Stimulated activated CD4-positive, alpha-beta T cell treated with anti-CD3 and anti-CD28 coated beads, Interleukin-2, amount 100 ng/mL, for 4 hours (primary cell): ENCODE measurements around the gene DSCAM.
"Not testable (repeated sequence)": the region's sequence is repeated elsewhere in the genome, so short reads cannot be mapped to it uniquely, and the experiment has no call there.

Experiments used
- DNase-seq: peaks from one replicate; pipeline ENCODE4 v3.0.0-alpha.2; 2020; ENCODE audit warnings: low read depth

DSCAM gene

DNA sequence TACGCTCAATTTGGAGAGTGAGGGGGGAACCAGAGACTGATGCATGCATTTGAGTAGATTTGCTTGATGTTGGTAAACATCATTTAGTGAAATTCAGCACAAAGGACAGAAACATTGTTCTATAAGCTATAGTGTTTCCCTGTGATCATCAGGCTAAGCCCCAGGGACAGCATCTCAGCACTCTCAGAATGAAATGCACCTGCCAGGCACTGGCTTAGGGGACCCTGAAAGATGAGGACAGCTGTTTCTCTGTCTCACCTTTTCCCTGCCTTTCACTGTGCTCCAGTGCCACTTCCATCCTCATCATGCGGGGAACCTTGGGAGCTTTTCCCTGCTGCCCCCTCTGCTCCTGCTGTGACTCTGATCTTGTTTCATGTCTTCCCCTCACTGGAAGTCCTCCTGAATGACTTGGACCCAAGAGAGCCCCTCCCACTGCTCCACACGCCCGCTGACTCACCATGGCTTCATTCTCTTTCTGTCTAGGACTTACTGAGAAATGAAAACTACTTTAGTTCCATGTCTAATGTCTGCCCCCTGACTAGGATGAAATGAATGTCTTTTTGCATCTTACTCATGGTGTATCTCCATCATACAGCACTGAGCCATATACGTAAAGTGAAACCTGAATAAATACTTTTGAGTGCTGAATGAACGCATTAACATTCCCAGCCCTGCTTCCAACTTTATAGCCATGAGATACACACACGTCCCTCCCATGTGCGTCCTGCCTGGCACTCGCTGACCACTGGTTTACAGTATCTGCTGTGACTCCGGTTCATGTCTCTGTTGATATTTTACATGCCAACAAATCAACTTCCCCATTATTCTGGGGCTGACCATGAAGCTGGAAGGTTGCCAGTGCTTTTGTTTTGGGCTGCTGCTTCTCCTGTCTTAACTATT lies 797.7 kb downstream of the DSCAM start:
- no peak for DNase-seq

DNA sequence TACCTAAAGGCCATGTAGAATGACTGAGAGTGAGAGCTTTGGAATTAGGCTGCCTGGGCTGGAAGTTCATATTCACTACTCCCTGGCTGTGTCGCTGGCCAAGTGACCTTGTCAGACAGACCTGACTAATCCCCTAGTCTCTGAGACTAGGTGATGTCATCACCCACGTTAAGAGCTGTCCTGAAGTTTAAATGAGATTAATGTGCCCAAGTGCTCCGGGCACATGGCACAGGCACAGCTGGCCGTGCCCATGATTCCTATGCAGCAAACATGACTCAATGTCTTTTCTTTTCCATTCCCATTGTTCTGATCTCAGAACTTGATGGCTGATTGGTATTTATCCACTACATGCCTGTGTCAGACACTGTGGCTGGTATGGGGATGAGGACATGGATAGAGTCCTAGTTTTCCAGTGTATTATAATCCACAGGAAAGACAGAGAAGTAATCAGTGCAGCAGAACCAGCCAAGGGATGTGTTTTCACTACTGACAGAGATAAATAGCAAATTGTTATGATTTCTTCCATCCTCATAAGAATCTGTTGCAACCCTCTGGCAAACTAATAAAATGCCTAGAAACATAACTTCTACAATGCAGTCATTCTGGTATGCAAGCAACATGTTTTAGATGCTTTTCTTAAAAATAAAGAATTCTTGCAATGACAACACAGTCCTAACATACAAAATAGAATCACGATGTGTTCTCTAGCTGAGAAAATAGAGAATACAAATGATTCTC lies 798.8 kb downstream of the DSCAM start:
- no peak for DNase-seq

DNA sequence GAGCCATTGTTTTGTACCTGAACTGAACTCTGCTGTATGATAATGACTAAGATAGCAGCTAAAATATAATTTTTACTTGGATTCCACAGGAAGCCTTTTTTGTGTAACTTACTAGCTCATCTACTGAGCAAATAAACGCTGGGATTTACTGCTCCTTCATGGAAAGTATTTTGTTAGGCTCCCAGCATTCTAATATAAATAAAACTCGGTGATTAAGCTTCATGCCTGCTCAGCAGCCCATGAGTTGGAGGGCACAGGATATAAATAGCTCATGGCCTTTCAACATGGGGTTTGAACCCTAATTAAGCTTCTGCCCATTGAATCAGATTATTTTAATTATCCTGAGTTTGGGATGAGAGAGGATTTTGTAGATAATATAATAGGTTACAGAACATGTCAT lies 799.7 kb downstream of the DSCAM start:
- no peak for DNase-seq

DNA sequence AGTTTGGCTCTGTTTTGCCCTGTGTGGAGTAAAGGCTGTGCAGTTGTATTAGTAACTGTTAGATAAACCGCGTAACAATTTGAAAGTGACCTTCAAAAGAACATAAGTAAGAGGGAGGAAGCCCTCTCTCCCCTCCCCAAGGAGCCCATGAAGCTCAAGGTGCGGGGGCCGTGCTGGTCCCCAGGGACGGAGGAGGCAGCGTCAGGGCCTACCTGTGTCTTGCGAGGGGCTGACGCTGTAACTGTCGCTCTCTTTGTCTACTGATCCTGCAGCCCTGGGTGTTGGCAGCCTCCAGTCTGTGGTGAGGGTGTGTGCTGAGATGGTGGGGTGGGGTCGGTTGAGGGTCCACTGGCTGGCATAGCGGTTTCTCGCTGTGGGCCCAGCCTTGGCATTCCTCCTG lies 803.1 kb downstream of the DSCAM start:
- DNase-seq = no peak

DNA sequence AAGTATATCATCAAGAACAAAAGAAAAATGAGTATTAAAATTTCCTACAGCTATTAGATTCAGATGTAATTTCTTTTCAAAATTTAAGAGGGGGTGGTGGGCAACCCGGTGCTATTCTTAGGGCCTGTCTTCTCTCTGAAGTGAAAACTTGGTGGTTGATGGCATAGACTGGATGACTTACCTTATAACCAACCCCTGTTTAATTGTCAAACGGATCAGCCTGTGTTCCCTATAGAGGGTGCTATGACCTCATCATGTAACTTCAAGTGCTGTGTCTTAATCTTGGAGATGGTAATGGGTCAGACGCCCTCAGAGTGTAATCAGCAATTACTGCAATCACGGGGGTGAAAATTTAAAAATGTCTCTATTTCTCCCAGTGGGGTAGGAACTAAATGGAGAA lies 803.5 kb downstream of the DSCAM start:
- DNase-seq = no peak

DNA sequence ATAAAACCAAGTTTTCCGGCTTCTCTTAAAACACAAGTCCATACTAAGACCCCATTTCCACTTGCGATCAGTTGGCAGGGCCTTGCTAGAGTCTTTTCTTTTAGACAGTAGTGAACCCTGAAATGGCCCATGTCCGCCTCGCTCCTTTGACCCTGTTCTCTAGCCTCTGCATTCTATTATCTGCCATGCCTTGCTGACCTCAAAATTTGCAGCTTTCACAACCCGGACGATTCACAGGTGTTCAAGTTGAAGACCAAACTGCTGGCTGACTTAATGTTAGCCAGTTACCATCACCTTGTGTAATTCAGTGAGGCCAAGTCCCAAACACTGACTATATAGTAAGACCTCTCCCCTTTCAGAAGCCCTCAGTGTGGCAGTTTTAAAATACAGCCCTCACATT lies 805.5 kb downstream of the DSCAM start:
- DNase-seq = no peak

DNA sequence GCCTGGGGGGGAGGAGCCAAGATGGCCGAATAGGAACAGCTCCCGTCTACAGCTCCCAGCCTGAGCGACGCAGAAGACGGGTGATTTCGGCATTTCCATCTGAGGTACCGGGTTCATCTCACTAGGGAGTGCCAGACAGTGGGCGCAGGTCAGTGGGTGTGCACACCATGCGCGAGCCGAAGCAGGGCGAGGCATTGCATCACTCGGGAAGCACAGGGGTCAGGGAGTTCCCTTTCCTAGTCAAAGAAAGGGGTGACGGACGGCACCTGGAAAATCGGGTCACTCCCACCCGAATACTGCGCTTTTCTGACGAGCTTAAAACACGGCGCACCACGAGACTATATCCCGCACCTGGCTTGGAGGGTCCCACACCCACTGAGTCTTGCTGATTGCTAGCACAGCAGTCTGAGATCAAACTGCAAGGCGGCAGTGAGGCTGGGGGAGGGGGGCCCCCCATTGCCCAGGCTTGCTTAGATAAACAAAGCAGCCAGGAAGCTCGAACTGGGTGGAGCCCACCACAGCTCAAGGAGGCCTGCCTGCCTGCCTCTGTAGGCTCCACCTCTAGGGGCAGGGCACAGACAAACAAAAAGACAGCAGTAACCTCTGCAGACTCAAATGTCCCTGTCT lies 813.7 kb downstream of the DSCAM start:
- DNase-seq = not testable (repeated sequence)

DNA sequence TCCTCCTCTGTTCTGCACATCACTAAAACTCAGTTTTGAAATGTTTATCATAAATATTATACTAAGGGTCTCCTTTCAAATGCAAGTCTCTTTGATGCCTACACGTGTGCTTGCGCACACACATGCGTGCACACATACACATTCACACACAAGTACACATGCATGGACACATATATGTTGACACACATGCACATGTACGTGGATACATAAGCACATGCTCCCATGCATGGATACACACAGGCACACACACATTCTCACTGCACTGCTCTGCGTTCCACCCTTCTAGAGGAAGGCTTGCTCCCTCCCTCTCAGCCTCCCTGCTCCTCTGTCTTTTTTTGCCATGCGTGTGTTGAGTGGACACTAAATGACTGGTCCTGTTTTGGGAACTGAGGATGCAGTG lies 817.1 kb downstream of the DSCAM start:
- no peak for DNase-seq

DNA sequence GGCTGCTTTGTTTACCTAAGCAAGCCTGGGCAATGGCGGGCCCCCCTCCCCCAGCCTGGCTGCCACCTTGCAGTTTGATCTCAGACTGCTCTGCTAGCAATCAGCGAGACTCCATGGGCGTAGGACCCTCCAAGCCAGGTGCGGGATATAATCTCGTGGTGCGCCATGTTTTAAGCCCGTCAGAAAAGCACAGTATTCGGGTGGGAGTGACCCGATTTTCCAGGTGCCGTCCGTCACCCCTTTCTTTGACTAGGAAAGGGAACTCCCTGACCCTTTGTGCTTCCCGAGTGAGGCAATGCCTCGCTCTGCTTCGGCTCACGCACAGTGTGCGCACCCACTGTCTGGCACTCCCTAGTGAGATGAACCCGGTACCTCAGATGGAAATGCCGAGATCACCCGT lies 818.6 kb downstream of the DSCAM start:
- not testable (repeated sequence) for DNase-seq

DNA sequence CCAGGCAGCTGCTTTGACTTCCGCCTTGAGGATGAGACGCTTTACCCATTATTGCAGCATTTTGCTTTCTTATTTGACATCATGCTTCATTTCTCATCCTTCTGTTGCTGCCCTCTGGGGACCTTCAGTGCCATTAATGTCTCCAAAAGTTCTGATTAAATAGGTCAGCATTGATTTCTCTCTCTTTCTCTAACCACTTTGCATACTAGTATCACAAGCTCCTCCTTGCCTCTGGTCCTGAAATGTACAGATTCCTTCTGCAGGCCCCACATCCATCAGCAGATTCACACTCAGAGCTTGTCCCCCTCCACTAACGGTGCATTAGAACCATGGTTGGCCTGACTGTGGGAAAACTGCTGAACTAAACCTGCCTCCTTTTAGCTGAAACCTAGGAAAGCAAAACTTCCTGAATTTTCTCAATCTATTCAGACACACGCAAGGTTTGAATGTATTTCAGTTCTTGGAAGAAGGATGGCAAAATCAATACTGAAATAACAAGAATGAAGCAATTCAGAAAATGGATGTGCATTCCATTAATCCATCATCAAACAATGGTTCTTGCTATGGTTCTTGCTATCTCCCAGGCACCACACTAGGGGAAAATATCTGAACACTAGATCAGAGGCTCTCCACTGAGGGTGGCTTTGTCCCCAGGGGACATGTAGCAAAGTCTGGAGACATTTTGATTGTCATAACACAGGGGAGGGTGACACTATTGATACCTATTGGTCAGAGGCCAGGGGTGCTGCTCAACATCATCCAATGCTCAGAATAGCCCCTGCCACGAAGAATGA lies 825.2 kb downstream of the DSCAM start:
- no peak for DNase-seq

DNA sequence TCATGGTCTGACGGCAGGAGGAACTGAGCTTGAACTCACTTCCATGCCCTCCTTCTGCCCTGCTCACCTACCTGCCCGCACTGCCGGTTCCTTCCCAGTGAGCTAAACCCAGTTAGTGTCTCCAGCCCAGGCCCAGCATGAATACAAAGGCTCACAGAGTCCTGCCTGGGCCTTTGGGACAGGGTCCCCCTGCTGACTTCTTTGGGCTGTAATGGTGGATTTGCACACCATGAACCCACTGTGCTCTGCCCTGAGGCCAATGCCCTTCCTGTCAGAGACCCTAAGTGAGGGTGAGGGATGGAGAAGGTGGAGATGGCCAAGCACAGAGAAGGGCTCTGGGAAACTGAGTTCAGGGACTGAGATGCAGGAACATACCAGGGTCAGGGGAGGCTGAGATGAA lies 826.3 kb downstream of the DSCAM start:
- no peak for DNase-seq

DNA sequence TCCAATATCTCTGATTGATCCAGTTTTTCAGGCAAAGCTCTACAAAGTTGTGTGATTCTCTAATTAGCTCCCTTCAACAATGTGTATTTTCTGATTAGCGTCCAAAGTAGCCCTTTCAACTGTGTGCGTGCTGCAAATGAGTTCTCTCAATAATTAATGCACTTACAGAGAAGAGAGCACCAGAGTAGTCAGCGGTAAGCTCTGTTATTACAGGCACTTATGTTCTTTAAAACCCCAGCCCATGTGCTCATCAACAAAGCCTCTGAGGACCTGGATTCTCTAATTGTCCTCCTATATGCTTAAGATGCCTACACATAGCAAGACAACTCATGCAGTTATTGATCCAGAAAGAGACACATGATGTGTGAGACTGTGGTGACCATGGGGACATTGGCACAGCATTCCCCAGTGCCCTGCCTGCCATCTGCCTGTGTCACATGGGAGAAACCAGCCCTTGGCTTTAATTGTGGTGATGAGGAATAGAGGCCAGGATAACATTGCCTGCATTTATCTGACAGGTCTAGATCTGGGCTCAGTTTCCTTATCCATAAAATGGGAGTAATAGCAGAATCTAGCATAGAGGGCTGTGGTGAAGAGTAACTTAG lies 828.0 kb downstream of the DSCAM start:
- DNase-seq = no peak

DNA sequence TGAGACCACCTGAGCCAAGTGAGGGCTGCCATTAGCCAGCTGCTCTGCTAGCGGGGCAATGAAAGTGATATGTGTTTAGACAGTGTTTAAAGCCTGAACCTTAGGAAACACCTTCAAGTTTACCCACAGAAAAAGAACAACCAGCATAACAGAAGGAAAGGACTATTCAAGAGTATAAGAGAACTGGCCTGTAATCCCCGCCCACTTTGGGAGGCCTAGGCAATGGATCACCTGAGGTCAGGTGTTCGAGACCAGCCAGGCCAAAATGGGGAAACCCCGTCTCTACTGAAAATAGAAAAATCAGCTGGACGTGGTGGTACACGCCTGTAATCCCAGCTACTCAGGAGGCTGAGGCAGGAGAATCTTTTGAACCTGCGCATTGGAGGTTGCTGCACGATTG lies 830.3 kb downstream of the DSCAM start:
- no peak for DNase-seq

DNA sequence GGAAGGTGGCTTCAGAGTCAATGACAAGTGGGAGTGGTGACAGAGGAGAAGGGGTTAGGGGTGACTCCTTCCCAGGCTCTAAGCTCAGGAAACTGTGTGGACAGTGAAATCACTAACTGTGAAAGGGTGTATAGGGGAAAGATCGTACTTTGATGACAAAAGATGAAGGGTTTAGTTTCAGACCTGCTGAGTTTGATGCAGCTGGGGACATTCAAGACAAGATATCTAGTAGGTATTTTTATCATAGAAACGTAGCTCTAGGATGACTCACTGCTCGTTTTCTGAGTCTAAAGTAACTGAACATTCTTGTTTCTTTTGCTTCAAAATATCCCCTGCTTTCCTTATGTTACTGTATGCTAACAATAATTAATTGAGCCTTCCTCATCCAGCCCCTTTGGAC lies 830.7 kb downstream of the DSCAM start:
- DNase-seq = no peak

DNA sequence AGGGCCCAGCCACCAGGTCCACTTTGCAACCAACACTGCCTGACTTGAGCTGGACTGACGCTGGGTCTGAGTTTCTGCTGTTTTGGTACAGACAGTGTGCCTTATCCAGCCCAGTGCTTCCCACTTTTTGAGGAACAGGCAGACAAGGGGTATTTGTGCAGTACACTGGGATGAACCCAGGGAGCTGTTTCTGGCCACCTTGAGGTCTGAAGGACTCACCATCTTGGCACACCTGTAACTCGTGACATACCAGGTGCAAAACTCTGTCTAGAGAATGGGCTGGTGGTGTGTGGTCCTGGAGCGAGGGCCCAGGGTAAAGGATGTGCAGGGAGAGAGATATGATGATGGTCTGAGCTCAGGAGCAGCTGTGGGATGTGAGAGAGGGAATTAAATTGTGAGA lies 831.1 kb downstream of the DSCAM start:
- DNase-seq = no peak

DNA sequence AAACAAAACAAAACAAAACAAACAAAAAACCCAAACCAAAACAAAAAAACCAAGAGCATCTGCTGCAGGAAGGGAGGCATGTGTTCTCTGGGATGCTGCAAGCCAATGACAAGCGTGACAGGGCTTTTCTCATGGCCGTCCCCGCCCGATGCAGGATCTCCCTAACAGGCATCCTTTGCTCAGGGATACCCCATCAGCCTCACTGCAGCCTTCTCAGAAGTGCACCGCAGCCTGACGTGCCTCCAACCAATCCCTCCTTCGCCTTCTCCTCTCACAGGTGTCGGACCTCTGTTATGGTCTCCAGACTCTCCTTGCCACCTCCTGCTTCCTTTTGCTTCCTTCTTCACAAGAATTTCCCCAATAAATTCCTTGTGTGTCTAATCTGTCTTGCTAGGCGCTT lies 832.6 kb downstream of the DSCAM start:
- no peak for DNase-seq

DNA sequence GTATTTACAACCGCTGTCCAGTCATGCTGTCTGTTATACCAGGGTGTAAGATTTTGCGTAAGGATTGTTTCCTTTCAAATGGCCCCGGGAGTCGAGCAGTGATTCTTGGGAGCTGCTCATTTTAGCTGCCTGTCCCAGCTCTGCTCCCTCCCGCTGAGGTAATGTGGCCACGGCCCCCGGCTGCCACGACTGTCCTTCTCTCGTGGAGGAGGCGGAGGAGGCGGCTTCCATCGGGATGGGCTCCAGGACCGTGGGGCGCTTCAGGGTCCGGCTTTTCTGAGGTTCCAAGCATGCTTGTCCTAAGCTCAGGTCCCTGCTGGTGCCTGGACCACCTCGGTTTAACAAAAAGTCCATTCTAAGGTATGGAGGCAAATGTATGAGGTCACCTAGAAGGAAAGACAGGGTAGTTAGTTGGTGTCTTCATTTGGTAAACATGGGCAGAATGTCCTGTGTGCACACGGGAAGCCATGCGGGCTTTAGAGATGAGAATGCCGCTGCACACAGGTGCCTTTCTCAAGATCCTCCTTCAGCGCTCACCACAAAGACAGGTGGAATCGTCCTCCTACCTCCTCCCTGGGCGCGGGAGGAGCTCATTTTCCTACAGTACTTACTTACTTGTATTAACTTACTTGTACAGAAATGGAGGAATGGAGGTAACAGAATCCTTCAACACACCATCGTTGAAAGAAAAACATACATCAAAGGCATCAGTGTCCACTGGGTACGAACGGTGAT lies 833.8 kb downstream of the DSCAM start:
- no peak for DNase-seq

DNA sequence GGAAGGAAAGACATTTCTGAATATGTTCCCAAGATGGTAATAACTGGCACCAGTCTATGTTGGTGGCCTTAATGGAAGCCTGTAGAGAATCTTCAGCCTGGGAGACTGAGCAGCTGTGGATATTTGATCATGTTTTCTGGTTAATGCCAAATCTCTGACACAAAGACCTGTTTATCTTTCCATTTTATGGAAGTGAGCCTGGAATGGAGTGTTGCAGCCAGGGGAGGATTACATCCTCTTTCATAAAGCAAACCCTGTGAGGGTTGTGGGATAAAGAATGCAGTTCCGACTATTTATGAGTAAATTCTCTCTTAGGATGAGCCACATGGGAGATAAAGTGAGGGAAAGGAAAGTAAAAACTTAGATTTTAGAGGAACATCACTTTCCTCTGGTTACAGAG lies 835.6 kb downstream of the DSCAM start:
- DNase-seq = no peak

DNA sequence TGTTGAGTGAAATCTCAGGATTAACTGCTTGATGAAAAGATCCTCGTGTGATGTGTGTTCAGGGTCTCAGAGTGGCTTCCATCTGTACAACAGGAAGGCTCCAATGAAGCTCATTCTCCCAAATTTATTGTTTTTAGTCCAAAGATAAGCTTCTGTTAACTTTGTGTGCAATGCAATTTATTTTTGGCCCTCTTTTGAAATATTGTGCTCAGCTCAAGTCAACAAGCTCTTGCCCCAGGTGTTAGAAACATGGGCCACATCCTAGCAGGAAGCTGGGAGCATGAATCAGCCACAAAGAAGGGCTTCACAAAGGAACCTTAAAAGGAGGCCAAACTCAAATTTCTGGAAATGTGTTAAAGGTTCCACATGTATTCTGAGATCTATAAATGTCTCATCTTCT lies 844.0 kb downstream of the DSCAM start:
- DNase-seq = no peak

DNA sequence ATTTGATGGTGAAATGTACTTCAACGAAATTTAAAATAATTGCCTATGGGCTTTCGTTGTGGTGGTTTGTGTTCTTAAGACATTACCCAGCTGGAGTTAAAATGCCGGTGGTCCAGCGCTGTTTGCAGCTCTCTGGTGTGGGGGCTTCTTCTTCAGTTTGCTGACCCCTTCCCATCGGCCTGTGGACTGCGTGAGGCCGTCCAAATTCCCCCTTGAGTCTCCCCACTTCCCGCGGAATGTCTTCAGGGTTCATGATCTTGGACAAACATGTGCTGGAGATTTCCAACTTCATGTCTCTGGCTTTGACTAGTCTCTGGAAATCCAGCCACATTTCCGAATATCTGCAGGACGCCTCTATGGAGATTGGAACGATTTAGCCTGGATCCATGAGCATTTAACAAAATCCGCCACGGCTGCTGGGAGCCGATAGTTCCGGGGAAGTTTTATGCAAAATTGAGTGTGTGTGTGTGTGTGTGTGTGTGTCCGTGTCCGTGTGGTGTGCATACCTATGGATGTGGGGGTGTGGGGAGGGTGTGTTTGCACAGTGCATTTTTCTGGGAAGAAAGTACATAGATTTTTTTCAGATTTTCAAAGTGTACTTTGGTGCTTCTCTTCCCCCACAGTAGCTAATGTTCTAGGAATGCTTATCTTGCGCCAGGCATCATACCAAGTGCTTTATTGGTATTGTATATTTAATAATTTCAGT lies 862.5 kb downstream of the DSCAM start:
- no peak for DNase-seq
